ENCODE data around the gene LRRC4C.
"Not testable (repeated sequence)": the region's sequence is repeated elsewhere in the genome, so short reads cannot be mapped to it uniquely, and the experiment has no call there.

The LRRC4C gene

DNA sequence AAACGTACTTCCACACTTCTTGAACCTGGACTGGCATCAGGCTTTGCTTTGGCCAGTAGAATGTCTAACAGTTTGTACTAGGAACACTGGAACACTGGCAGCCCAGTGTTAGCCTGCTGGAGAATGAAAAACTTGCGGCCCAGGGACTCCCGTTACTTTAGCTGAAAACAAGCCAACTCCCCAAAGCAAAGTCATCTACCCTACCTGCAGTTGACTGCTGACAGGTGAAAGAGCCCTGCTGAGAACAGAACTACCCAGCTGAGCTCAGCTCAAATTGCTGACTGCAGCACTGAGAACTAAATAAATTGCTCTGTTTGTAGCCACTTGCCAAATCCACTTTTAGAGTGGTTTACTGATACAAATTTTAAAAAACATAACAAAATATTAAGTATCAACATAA is 342.5 kb downstream of the LRRC4C start:
- DNase-seq (ENCODE audit: low read depth), result no peak

DNA sequence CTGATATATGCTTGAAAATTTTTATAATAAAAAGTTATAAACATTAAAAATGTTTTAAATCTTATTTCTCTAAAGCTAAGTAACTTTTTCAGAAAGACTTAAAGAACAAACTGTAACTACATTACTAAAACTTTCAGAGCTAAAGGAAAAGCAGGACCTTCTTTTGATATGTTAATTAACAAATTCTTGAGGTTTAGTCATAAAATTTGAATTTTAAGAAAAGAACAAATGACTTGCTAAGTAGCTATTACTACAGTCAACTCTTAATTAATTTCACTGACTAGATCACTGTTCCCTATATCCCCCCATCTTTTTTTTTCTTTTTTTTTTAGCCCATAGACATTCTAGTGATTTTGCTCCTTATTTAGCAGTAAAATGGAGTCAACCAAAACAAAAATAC is 344.4 kb downstream of the LRRC4C start:
- no peak for DNase-seq (ENCODE audit: low read depth)

DNA sequence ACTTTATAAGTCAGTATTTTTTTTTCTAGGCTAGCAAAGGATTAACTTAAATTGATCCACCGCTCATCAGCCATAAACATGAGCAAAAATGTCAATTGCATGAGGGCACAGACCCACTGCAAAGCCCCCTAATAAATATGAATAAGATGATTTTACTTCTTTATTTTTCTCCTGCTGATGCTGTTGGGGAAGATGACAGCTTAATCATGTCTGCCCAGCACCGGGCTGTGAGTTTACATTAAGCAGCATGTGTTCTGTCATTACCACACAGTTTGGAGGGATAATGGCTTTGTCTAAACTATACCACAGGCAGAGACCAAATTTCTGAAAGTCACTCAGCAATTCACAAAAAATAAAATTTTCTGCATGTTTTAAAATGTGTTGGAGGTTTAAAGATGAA is 346.3 kb downstream of the LRRC4C start:
- no peak for DNase-seq (ENCODE audit: low read depth)

DNA sequence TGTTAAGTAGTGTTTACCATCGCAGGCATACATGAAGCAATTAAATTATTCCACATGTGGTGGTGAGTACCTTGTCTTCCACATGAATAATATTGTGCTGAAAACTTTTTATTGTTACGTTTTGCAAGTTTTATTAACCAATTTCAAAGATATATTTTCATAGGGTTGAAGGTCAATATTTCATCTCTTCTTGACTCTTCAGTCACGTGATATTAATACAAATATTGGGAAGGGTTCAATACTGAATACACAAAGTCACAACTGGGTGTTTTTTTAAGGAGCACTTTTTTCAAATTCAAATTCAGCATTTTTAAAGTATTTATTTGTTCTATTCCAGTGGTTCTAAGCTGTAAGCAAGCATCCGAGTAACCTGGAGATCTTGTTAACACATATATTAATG is 348.9 kb downstream of the LRRC4C start:
- no peak for DNase-seq (ENCODE audit: low read depth)

DNA sequence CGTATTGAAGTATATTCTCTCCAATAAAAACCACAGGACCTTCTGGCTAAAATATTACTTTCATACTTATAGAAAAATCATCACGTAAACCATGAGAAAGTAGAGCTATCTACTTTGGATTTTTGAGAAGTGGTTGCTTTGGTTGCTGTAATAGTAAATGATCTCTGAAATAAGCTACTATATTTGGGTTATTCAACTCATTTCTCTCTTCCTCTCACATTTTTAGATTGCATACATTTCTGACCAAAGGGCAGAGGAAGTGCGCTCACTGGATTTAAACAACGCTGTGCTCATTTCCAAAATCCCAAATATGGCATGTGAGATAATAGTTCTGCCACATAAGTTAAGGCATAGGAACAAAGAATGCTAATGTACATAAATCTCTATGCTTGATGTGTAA is 357.0 kb downstream of the LRRC4C start:
- no peak for DNase-seq (ENCODE audit: low read depth)

DNA sequence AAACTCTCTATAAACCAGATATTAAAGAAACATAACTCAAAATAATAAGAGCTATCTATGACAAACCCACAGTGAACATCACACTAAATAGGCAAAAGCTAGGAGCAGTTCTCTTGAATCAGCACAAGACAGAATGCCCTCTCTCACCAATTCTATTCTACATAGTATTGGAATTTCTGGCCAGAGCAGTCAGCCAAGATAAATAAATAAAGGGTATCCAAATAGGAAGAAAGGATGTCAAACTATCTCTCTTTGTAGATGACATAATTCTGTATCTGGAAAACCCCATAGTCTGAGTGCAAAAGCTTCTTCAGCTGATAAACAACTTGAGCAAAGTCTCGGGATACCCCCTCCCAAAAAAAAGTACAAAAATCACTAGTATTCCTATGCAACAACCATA is 359.8 kb downstream of the LRRC4C start:
- no peak for DNase-seq (ENCODE audit: low read depth)

DNA sequence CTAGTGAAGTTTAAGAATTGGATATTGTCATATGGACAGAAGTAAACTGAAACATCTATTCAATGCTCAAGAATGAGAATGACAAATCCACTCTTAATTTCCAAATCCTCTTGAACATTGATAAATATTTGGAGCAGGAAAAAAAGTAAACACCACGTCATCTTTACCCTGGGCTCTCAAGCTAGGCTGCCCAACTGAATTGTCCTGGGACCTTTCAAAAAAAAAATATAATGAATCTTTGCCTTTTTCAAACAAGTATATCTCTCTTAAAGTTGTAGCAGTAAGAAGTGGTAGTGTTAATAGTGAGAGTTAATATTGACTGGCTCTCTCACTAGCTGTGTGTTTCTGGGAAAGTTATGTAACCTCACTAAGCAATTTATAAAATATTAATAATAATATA is 374.3 kb downstream of the LRRC4C start:
- DNase-seq (ENCODE audit: low read depth), result no peak

DNA sequence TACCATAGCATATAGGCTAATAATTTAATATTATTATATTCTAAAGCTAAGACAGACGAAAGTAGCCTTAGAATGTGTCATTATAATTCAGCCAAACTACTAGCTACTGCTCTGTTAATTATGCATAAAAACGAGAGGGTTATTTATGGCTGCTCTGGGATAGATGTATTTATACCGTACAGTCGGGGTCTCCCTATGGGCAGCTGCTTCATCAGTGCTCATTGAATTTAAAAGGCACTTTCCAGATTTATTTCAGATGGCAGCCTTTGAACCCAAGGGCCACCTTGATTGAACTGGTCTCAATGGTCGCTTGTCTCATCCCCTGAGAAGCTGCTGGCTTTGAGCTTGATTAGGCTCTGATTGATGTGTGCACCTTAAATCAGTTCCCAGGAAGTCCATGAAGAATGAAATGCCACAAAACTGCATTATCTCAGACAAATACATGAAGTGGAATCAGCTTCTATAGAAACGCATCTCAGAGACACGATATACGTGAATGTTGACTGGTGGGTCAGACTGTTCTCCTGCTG is 377.6 kb downstream of the LRRC4C start:
- no peak for DNase-seq (ENCODE audit: low read depth)

DNA sequence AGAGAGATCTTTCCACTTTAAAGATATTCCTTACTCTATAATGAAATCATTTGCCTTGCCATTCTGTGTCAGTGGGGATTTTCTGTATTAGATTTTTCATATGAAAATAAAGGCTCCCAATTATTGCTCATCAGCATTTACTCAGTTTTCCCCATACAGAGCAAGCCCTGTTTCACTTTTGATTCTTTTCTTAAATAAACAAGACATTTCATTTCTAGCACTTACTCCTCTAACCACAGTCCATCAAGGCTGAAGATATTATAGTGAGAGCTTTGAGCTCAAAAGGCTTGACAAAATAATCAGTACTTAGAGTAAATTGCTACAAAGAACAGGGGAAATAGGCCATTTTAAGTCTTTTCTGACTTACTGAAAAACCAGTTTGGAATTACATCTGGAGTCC is 385.1 kb downstream of the LRRC4C start:
- DNase-seq (ENCODE audit: low read depth), result no peak

DNA sequence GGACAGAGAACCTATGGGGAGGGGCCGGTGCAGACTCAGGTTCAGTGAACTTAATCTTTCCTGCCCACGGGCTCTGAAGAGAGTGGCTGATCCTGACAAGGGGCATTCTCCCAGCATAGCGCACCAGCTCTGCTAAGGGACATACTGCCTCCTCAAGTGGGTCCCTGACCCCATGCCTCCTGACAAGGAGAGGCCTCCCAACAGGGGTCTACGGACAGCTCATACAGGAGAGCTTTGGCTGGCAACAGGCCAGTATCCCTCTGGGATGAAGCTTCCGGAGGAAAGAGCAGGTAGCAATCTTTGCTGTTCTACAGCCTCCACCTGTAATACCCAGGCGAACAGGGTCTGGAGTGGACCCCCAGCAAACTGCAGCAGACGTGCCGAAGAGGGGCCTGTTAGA is 394.0 kb downstream of the LRRC4C start:
- DNase-seq (ENCODE audit: low read depth), result no peak

DNA sequence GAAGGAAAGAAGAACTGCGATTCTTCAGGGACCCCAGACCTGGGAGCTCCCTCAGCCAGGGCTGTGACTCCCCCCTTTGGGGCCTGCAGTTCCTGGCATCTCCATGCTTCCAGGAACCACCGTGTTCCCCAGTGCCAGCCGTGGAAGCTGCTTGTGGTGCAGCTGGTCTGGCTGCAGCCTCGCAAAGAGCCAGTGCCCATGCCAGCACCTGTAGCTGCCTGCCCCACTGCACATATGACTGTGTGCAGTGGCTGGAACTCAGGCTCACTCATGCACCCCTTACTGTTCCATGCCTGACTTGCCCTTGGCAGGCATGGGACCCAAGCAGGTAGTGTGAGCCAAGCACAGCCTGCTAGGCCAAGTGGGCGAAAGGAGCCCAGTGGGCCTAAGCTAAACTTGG is 401.3 kb downstream of the LRRC4C start:
- no peak for DNase-seq (ENCODE audit: low read depth)

DNA sequence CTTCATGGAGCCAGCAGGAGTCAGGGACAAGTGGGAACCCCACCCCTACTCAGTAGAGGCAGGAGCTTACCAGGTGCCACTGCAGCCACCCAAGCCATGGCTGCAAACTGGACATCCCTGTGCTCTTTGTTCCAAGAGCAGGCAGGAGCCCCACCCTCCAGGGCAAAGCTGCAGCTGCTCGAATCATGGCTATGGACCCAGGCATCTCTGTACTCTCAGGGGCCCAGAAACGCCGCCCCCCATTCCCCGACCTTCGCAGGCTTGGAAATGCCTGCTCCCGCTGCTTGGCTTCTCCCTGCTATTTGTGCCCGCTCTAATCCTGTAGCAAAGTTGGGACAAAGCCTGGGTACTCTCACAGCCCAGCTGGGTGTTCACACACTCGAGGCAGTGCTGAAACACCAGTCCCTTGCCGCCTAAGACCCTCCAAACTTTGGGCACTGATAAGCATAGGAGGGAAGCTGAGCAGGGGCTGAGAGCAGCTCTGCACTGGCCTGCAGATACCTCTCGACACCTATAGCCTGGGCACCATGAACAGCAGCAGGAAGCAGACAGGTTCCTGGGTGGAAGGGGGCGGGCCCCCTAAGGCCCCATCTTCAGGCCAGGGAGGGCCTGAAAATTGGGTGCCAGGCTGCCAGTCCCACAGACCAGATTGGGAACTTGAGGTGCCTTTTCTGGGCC is 402.4 kb downstream of the LRRC4C start:
- no peak for DNase-seq (ENCODE audit: low read depth)

DNA sequence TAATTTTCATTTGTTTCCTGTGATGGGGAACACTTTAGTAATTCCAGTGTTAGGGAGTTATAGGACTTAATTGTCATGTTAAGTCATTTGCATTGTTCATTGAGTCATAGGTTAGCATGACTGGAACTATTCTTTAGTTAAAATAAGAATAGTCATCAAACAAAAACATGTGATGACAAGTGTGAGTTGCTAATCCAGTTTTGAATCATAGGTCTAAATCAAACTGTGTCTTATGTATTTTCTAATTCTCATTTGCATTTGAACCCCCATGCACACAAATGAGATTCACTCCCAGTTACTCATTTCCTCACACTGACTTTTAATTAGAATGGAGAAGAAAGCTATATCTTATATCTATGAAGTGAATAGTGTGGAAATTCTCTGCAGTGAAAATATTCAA is 405.6 kb downstream of the LRRC4C start:
- DNase-seq (ENCODE audit: low read depth), result no peak

DNA sequence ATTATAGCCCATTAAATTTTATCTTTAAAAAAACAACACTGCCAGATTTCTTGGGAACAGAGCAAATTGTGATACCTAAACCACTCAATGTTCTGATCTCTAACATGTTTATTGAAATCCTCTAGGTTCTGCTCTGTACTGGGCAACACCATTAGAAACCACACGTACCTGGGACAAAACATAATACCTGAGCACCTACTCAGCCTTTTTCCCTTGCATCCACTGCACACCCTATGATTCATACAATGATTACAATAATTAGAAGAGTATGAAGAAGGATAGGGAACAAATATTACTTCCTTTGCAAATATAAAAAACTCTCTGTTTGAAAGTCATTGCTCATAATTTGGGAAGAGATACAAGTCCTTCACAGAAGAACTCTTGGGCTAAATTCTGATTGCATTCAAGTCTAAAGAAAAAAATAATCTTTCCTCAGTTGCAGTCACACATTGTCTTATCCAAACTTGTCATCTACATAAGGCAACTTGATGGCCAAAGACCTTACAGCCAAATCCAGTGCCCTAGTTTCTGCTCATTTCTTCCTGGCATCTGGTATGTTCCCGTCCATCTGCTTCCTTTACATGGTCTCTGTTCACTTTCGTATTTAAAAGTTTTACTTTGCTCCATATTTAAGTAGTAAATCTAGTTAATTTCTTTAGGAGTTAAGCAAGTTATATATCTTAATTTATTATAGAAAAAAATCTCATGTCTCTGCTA is 407.4 kb downstream of the LRRC4C start:
- no peak for DNase-seq (ENCODE audit: low read depth)

DNA sequence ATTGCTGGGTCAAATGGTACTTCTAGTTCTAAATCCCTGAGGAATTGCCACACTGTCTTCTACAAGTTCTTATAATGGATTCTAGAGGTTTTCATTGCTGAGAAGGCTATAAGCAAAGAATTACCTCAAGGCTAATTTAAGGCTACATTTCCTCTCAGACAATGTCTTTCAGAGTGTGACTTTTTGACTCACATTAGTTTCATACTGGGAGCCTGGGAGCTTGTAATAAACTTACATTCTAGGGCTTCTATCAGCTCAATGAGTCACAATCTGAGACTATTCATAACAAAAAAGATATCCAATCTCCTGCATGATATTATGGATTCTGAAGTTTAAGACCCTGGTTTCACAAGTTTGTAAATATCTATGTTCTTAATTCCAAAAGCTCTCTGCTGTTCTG is 408.7 kb downstream of the LRRC4C start:
- no peak for DNase-seq (ENCODE audit: low read depth)

DNA sequence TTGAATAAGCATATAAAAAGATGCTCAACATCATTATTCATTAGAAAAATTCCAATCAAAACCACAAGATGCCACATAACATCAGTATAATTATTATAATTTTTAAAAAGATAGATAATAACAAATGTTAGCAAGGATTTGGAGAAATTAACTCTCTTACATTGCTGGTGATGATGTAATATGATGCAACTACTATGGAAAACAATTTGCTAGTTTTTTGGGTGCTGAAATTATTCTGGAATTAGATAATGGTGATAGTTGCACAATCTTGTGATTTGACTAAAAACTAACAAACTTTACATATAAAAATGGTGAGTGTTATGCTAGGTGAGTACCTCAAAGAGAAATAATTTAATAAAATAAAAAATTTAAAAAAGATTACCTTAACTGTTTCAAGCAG is 412.2 kb downstream of the LRRC4C start:
- DNase-seq (ENCODE audit: low read depth), result no peak

DNA sequence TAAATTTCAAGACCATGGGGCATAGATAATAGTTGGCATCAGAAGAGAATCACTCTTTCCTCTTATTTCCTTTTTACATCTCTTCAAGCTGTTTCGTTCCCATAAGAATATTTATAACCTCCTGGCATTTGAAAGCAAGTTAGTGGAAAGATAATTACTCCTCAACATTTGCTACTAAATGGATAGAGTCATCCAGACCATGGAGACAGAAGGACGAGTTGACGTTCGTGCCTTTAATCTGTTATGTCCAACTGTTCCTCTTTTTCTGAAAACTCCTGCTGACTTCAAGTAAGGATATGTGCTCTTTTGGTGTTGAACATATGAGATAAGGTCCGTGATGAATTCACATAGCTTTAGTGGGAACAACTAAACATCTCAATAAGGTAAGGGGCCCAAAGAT is 414.2 kb downstream of the LRRC4C start:
- no peak for DNase-seq (ENCODE audit: low read depth)

DNA sequence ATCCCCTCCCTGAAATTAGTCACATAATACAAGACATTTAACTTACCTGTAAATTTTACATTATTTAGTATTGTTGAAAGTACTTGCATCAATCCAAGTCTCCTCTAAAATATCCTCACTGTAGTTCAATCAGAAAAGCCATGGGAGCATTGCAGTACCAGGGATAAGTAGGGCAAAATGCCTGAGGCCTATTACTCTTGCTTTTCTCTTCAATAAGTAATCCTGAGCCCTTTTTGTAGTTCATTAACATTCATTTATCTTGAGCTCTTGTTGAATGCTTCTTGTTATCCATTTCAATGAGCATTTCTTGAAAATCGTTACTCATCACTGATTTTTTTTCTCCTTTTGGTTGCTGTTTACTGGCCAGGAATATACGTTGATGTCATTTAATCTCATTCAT is 414.7 kb downstream of the LRRC4C start:
- no peak for DNase-seq (ENCODE audit: low read depth)

DNA sequence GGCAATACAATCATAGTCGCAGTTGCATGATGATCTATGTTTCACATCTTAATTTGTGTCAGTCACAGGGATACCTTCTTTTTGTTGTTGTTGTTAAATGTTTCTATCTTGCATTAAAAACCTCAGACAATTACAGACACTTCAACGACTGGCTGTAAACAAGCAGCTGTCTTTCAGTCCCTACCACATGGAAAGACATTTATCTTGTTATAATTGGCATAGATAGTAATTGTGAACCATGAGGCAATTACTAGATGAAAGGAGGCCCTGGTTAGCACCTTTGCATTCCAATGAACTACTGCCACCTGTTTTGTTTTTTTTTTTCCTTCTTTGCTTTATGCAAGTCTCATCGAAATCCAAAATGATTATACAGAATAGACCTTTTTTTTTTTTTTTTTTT is 416.8 kb downstream of the LRRC4C start:
- DNase-seq (ENCODE audit: low read depth), result no peak

DNA sequence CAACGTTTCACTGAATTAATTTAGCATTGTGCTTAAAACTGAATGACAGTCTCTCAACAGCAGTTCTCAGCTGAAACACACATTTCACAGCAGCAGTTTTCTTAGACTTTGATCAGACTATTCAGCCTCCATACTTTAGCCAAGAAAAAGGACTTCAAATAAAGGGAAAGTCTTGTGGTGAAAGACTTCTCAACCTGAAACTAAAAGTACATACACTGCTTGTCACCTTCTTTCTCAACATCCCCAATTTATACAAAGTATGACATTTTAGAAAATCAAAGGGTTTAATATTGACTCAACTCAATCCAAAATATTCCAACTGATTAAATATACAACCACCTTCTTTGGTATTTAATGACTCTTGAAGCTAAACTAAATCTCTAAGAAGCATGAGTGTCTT is 419.0 kb downstream of the LRRC4C start:
- no peak for DNase-seq (ENCODE audit: low read depth)

DNA sequence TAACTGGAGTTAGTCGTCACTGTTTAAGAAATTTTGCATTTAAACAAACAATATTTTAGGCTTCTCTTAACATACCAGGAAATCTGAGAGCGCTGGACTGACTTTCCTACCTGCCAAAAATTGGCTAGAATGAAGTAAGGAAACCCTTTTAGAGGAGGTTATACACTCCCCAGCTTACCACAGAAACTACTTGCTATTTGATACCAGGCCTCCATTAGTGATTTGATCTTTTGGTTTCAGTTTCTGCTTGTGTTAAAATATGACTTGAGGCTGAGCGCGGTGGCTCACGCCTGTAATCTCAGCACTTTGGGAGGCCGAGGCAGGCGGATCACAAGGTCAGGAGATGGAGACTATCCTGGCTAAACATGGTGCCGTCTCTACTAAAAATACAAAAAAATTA is 419.9 kb downstream of the LRRC4C start:
- no peak for DNase-seq (ENCODE audit: low read depth)

DNA sequence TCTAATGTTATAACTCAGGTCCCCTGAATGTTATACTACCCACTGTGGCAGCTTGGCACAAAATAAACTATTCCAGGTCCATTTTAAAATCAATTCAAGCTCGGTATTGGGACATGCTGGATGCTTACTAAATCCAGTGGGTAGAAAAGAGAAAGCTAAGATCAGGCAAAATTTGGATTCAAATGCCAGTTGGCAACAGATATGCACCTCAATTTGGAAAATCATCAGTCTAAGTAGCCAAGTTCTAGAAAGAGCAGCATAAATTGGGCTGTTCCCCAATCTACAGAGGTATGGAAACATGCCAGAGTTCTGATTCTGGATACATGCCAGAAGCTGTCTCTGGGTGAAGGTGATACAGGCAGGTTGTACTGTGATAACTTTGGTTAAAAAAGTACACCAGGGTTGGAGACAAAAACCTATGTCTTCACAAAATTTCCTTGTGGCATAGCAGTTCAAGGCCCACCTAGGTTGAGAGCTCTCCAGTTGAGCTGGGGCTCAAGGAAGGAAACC is 427.8 kb downstream of the LRRC4C start:
- DNase-seq (ENCODE audit: low read depth), result no peak

DNA sequence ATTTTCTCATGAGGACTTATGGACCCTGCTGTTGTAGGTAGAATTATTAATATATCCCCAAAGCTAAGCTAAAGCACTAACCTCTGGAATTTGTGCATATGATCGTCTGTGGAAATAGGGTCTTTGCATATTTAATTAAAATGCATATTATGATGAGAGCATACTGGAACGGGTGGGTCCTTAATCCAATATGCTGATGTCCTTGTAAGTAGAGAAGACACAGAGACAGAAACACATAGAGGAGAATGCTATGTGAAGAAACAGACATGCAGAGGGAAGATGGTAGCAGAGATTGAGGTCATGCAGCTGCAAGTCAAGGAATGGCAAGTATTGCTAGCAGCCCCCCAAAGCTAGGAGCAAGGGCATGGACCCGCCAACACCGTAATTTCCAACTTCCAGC is 439.2 kb downstream of the LRRC4C start:
- DNase-seq (ENCODE audit: low read depth), result no peak

DNA sequence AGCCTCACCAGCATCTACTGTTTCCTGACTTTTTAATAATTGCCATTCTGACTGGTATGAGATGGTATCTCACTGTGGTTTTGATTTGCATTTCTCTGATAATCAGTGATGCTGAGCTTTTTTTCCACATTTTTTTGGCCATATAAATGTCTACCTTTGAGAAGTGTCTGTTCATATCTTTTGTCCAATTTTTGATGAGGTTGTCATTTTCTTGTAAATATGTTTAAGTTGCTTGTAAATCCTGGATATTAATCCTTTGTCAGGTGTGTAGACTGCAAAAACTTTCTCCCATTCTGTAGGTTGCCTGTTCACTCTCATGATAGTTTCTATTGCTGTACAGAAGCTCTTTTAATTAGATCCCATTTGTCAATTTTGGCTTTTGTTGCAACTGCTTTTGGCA is 439.8 kb downstream of the LRRC4C start:
- not testable (repeated sequence) for DNase-seq (ENCODE audit: low read depth)

Measured in iris pigment epithelial cell (primary cell).